ENCODE results near the gene RPS19BP1. TPM values are rescaled to one million over a fixed set of nuclear protein-coding genes. Genes with fewer than 3 reads are reported as not detected.
A peak's percentile ranks its signal among the peaks of the same experiment; 100 is the strongest.

The RPS19BP1 gene
- 58.2 TPM for total RNA-seq

- intact Hi-C loops (cut with DNase I): no loop called here
- DNase-seq (ENCODE audit: low spot score): peak; percentile 100
- ATAC-seq: peak; percentile 93
Observed at GRCh38 chr22:39532215-39533073, at the start of gene RPS19BP1. Gene RPS19BP1 (minus strand): TSS chr22:39532748. CDS start chr22:39532738, 10 bp downstream.

- intact Hi-C loops (cut with DNase I): no loop called here
- no peak for ATAC-seq
Observed at GRCh38 chr22:39581303-39581702, 48.8 kb upstream of the RPS19BP1 start.

DNA sequence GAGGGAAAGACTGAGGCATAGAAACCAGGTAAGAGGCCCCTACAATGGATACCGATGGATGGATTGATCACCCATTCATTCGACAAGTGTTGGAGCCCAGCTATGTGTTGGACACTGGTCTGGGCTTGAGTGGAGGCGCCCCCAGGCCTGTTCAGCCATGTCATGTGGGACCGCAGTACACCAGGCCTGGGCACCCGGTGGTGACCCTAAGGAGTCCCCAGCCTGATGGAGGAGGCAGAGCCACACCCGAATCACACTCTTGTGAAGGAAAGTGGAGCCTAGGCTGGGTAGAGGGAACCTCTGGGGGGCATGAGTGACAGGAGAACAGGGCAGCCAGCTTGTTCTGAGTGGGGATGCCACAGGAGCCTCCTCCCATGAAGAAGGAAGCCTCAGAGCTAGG is 48.2 kb upstream of the RPS19BP1 start:
- DNase-seq (ENCODE audit: low spot score) (no peak), ATAC-seq (no peak)
- intact Hi-C loops (cut with DNase I): no loop called here

More at GRCh38 chr22:39581303-39581702, 48.8 kb upstream of the RPS19BP1 start:
- DNase-seq (ENCODE audit: low spot score): no peak

DNA sequence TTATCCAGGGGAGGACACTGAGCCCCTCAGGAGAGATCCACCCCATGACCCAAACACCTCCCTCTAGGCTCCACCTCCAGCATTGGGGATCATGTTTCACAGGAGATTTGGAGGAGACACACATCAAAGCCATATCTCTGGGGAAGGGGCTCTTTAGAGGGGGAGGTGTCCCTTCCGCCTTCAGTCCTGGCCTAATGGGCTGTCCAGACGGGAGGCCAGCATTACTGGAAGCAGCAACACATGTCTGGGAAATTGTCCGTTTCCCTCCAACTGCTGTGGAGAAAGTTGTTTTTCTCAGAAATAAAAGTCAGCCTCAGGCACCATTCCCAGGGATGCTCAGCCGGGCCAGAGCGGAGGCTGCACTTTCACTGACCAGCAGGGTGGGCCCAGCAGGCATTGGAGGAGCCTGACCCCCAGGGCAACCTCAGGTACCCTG is 47.5 kb upstream of the RPS19BP1 start:
- intact Hi-C loops (cut with DNase I): no loop called here
- ATAC-seq (no peak), DNase-seq (ENCODE audit: low spot score) (no peak)

- intact Hi-C loops (cut with DNase I): no loop called here
- DNase-seq (ENCODE audit: low spot score) (no peak), ATAC-seq (no peak)
Observed at GRCh38 chr22:39577900-39578299, 45.4 kb upstream of the RPS19BP1 start.

GRCh38 chr22:39577366-39577765 is 44.8 kb upstream of the RPS19BP1 start:
- ATAC-seq: no peak
- intact Hi-C loops (cut with DNase I): no loop called here
- DNase-seq (ENCODE audit: low spot score): no peak

DNA sequence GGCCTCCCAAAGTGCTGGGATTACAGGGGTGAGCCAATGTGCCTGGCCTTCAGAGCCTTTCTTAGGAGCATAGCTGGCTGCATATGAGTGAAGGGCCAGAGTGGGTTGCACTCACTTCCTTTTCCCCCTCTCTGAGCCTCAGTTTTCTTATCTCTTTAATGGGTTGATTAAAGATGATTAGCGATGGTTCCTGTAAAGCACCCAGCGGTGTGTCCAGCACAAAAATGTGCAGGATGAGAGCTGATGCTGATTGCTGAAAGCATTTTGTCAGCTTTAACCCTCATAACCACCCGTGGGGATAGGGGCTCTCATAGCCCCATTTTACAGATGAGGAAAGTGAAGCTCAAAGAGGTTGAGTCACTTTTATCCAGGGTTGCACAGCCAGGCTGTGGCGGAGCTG is 43.5 kb upstream of the RPS19BP1 start:
- intact Hi-C loops (cut with DNase I): no loop called here
- DNase-seq (ENCODE audit: low spot score) (no peak), ATAC-seq (no peak)

- intact Hi-C loops (cut with DNase I): no loop called here
- no peak for ATAC-seq
- DNase-seq (ENCODE audit: low spot score): no peak
Observed at GRCh38 chr22:39575552-39575825, 42.9 kb upstream of the RPS19BP1 start.

DNA sequence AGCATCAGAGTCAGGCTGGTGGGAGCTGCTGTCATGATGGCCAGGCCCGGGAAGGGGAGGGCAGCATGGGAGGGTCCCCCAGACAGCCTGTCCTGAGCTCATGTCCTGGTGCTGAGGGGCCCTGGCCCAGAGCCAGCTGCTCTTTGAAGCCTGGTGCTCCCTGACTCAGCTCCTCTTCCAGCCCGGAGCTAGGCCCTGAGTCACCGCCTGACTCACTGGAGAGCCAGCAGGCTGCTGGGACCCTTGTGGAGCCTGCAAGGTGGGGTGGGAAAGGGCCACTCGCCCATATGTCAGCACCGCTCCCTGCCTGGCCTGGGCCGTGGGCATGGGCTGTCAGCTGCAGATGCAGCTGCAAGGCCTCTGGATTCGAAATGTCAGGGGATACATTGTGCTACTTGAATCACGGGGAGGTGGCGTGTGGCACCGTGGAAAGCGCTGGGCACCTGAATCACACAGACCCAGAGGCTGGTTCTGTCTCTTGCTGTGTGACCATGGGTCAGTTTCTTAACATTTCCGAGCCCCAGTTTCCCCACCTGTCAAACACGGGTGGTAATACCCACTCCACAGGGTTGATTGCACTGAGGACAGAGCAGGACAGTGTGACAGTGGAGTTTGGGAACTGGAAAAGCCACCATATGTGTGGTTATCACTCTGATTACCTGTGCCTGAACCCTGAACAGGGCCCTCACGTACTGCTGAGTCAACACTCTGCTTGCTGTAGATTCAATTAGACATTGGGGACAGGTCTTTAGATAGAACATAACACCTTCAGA is 42.4 kb upstream of the RPS19BP1 start:
- intact Hi-C loops (cut with DNase I): no loop called here
- ATAC-seq (peak; percentile 13), DNase-seq (ENCODE audit: low spot score) (no peak)

- DNase-seq (ENCODE audit: low spot score) (no peak), ATAC-seq (no peak)
- intact Hi-C loops (cut with DNase I): no loop called here
Observed at GRCh38 chr22:39571538-39571937, 39.0 kb upstream of the RPS19BP1 start.

DNA sequence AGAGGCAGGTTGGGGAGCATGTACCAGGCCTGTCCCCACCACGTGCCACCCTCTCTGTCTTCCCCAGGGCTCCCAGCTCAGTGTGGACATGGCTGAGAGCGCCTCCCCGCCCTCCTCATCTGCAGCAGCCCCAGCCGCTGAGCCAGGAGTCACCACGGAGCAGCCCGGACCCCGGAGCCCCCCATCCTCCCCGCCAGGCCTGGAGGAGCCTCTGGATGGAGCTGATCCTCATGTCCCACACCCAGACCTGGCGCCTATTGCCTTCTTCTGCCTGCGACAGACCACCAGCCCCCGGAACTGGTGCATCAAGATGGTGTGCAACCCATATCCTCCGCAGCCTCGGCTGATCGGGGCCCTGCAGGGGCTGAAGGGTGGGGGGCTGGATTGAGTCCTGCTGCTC is 38.1 kb upstream of the RPS19BP1 start, which contains the start of gene CACNA1I:
Gene CACNA1I, plus strand, starts transcription at position 89 of the 400 bp plus-strand sequence. Its CDS starts 0 bp downstream, at position 89.
- DNase-seq (ENCODE audit: low spot score) (no peak), ATAC-seq (no peak)
- intact Hi-C loops (cut with DNase I): no loop called here

DNA sequence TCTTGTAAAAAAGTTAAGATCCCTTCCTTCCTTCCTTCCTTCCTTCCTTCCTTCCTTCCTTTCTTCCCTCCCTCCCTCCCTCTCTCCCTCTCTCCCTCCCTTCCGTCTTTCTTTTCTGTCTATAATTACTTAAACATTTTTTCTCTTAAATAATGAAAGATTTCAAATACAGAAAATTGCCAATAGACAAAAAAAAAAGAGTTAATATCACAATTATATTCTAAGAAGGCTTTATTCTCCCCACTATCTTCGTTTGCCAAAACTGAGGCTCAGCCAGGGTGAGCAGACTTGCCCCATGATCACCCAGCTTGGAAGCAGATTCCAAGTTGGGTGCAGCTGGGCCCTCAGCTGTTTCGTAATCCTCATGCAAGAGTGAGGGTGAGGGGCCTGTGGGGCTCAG is 37.7 kb upstream of the RPS19BP1 start:
- intact Hi-C loops (cut with DNase I): no loop called here
- no peak for ATAC-seq
- DNase-seq (ENCODE audit: low spot score): no peak

DNA sequence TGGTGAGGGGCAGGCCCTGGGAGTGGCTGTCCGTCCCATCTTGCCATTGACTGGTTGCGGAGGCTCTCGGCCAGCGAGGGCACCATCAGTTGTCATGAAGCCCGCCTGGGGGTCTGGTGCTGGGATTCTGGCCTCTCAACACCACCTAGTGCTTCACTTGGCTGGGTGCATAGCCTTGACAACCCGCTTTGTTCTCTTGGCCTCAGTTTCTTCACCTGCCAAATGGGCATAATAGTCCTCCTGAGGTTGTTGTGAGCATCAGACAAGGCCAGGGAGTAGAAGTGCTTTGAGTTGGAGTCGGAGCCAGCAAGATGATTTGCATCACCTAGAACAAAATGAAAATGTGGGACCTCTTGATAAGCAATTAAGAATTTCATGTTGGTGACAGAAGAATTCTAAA is 36.5 kb upstream of the RPS19BP1 start:
- DNase-seq (ENCODE audit: low spot score) (no peak), ATAC-seq (no peak)
- intact Hi-C loops (cut with DNase I): no loop called here

DNA sequence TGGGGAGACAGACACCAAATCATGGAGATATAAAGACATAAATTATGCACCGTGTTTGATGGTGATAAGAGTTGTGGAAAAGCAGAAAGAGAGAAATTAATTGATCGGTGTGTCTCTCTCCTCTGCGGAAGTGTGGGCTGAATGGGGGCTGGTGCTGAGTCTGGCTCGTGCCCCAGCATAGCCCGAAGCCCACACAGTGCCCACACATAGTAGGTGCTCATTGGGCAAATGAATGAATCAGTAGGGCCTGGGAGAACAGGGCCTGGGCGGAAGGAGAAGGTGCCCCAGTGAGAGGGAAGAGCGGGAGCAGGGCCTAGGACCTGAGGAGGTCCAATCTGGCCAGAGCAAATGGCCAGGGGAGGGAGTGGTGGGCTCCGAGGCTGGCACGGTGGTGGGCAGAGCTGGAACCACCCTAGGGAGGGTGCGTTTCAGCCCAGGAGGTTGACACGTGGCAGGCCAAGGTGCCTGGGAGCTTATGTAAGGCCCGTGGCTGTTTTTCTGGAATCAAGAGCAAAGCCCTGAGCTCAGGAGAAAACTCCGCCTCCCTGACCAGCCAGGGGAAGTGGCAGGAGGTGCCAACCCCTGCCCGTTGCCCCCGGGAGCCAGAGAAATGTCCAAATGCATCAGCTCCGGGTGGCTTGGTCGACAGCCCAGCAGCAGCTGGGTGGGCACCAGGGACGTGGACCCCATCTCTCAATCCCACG is 35.9 kb upstream of the RPS19BP1 start:
- ATAC-seq: no peak
- intact Hi-C loops (cut with DNase I): no loop called here
- DNase-seq (ENCODE audit: low spot score): no peak

DNA sequence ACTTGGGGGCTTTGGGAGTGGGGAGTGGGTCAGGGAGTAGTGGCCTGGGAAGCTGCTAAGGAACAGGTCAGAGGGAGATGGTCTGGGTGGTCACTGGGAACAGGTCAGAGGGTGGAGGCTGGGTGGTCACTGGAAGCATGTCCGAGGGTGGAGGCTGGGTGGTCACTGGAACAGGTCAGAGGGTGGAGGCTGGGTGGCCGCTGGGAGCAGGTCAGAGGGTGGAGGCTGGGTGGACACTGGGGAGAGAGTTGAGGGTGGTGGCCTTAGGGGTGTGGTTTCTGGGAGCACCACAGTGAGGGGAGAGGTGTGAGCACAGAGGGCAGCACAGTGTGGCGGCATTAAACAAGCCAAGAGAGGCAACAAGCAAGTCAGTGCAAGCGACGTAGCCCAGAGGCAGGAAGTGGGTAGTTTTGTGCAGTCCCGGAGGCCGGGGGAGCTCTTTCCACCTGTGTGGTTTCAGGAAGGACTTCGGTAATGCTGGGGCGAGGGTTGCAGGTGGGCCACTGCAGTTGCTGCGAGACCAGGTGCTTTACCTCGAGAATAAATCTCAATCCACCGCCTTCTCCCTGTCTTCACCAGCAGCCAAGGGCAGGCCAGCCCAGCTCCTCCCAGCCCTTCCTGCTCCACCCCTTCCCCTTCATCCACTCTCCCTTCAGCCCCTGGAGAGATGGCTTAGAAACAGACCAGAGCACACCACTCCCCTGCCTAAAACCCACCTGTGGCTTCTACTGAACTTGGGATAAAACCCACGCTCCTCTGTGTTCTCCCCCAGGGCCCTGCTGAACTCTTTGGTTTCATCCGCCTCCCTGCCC is 34.8 kb upstream of the RPS19BP1 start:
- intact Hi-C loops (cut with DNase I): no loop called here
- DNase-seq (ENCODE audit: low spot score) (no peak), ATAC-seq (no peak)

DNA sequence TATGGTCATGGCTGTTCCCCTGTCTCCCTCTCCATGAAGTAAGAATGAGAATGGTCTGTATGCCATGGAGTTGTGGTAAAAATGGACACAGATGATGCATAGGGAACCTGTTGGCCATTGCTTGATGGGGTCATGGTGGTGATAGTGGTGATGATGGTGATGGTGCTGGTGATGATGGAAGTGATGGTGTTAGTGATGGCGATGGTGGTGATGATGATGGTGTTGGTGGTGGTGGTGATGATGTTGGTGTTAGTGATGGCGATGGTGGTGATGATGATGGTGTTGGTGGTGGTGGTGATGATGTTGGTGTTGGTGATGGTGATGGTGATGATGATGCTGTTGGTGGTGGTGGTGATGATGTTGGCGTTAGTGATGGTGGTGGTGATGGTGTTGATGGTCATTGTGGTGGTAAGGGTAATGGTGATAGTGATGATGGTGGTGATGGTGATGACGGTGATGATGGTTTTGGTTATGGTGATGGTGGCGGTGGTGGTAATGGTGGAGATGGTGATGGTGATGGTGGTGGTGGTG is 32.9 kb upstream of the RPS19BP1 start:
- ATAC-seq (no peak), DNase-seq (ENCODE audit: low spot score) (no peak)
- intact Hi-C loops (cut with DNase I): no loop called here

GRCh38 chr22:39563571-39564428 is 31.3 kb upstream of the RPS19BP1 start:
- DNase-seq (ENCODE audit: low spot score): no peak
- intact Hi-C loops (cut with DNase I): no loop called here
- ATAC-seq: no peak
